ENCODE data around the gene EMILIN3. TPM values are rescaled to one million over a fixed set of nuclear protein-coding genes. Genes with fewer than 3 reads are reported as not detected.

EMILIN3 gene
- total RNA-seq, 1 donor from 2014 or later, result 2.1 TPM

DNA sequence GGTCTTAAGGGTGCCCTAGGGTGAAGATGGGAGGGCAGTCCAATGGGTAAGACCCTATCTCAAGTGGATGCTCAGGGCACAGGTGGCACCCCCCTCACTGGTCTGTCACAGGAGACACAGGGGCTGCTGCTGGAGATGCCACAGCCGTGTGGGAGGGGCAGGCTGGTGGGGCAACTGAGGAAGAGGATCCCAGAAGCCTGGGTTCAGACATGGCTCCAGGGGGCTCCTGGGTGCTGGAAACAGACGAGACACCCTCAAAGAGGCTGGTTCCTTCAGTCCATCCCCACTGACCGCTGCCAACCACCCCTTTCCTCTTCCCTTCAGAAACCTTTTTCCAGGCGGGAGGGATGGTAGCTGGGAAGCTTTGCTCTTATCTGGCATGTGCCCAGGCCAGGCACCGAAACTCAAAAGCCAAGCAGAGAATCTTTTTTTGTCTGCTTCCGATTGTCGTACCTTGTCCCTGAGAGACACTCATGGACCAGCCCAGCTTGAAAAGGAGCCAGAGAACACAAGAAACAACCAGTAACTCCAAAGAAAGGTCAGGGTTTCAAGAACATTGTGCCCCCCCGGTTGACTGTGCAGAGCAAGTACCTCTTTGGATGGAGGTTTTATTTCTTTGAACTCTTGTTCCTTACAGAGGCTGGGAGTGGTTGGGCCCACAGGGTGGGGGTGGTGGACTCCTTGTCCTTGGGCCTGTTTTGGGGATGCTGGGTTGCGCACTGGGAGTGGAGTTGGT lies 28.5 kb upstream of the EMILIN3 start:
- Mint-ChIP-seq H3K9me3 (ENCODE audit: unreplicated experiment) (no peaks in the 10 kb centered on the region), H3K27ac (ENCODE audit: unreplicated experiment) (no peak overlapping the region)
- TF ChIP-seq, protein P1, sequence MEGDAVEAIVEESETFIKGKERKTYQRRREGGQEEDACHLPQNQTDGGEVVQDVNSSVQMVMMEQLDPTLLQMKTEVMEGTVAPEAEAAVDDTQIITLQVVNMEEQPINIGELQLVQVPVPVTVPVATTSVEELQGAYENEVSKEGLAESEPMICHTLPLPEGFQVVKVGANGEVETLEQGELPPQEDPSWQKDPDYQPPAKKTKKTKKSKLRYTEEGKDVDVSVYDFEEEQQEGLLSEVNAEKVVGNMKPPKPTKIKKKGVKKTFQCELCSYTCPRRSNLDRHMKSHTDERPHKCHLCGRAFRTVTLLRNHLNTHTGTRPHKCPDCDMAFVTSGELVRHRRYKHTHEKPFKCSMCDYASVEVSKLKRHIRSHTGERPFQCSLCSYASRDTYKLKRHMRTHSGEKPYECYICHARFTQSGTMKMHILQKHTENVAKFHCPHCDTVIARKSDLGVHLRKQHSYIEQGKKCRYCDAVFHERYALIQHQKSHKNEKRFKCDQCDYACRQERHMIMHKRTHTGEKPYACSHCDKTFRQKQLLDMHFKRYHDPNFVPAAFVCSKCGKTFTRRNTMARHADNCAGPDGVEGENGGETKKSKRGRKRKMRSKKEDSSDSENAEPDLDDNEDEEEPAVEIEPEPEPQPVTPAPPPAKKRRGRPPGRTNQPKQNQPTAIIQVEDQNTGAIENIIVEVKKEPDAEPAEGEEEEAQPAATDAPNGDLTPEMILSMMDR (IDR thresholded peaks at IDR 0.05), result no peak

DNA sequence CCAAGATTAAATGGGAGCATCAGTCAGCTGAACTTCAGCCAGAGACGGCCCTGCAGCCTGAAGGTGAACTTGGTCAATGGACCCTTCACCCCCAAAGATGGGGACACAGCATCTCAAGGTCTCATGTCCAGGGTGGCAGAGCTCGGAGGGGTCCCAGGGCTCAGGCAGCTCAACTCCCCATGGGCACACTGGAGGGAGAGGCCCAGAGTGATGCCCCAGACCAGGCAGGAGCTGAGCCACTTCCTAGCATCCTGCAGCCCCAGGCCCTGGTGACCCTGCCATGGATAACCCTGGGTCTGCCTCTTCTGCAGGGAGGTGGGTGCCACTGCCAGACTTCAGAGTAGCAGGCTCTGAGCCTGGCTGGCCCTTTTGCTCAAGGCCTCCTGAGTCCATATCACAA lies 27.5 kb upstream of the EMILIN3 start:
- Mint-ChIP-seq H3K27me3 (ENCODE audit: unreplicated experiment) (no peaks in the 10 kb centered on the region), H3K36me3 (ENCODE audit: unreplicated experiment) (no peaks in the 10 kb centered on the region), H3K4me3 (ENCODE audit: unreplicated experiment) (no peak overlapping the region), H3K27ac (ENCODE audit: unreplicated experiment) (no peak overlapping the region), H3K4me1 (ENCODE audit: unreplicated experiment) (peaks cover 16% of the 10 kb centered on the region), H3K9me3 (ENCODE audit: unreplicated experiment) (no peaks in the 10 kb centered on the region)
- no peak for DNase-seq (ENCODE audit: extremely low spot score, unreplicated experiment)
- TF ChIP-seq, protein P1 (IDR thresholded peaks at IDR 0.05), result no peak

More for the DNA sequence above, 28.5 kb upstream of the EMILIN3 start:
- Mint-ChIP-seq H3K36me3 (ENCODE audit: unreplicated experiment) (no peaks in the 10 kb centered on the region), H3K4me1 (ENCODE audit: unreplicated experiment) (peaks cover 16% of the 10 kb centered on the region), H3K27me3 (ENCODE audit: unreplicated experiment) (no peaks in the 10 kb centered on the region), H3K4me3 (ENCODE audit: unreplicated experiment) (no peak overlapping the region)
- DNase-seq (ENCODE audit: extremely low spot score, unreplicated experiment), result no peak

DNA sequence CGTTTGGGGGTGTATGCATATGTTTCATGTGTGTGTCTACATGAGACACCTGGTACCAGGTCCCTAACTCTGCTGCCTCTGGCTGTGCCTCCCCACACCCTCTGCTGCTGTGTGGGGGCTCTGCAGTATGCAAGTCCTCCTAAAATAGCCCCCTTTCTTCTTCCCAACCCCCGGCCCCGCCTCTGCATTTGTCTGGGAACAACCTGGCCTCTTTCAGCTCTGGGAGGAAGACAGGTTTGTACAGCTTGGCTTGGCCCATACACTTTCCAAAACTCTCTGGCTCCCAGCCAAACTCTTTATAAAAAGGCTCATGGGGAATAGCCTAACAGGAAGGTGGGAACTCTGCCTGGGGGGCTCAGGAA lies 27.1 kb upstream of the EMILIN3 start:
- TF ChIP-seq, protein P1 (IDR thresholded peaks at IDR 0.05), result no peak
- no peak for DNase-seq (ENCODE audit: extremely low spot score, unreplicated experiment)
- no peaks in the 10 kb centered on the region for H3K9me3 Mint-ChIP-seq (ENCODE audit: unreplicated experiment)
- H3K4me1 Mint-ChIP-seq (ENCODE audit: unreplicated experiment), result peaks cover 16% of the 10 kb centered on the region
- H3K27ac Mint-ChIP-seq (ENCODE audit: unreplicated experiment), result no peak overlapping the region
- H3K36me3 Mint-ChIP-seq (ENCODE audit: unreplicated experiment), result no peaks in the 10 kb centered on the region
- no peak overlapping the region for H3K4me3 Mint-ChIP-seq (ENCODE audit: unreplicated experiment)
- H3K27me3 Mint-ChIP-seq (ENCODE audit: unreplicated experiment), result no peaks in the 10 kb centered on the region

DNA sequence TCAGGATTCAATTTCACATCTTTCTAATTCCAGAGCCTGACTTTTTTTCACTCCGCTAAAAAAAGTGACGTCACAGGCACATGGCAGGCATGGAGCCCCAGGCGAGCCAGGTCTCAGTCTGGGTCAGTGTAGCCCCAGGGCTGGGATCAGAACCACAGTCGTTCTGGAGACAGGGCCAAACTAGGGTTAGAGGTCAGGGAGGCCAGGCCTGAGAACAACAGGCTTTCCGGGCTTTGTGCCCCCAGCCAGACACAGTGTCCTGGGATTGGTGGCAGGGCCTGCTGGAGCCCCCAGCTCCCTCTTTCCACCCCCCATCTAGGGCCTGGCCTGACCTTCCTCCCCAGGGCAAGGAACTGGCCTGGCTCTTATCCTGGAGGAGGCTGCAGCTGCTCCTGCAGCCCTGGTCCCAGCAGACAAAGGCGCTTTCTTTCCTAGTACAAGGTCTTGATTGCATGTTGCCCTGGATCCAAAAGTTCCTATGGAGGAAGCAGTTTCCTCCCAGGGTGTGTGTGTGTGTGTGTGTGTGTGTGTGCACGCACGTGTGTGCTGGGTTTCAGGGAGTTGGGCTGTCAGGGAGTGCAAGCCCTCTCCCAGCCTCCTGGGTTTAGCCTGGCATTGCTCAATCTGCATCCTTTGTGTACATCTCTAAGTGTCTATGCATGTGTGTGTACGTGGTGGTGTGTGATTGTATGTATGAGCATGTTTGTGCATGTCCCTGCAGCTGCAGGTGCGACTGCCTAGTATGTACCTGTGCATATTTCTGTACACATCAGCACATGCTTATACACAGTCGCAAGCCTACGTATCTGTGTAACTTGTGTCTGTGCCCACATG lies 26.5 kb upstream of the EMILIN3 start:
- DNase-seq (ENCODE audit: extremely low spot score, unreplicated experiment), result no peak
- H3K27ac Mint-ChIP-seq (ENCODE audit: unreplicated experiment), result no peak overlapping the region
- no peaks in the 10 kb centered on the region for H3K36me3 Mint-ChIP-seq (ENCODE audit: unreplicated experiment)
- TF ChIP-seq, protein P1 (IDR thresholded peaks at IDR 0.05), result no peak
- H3K4me1 Mint-ChIP-seq (ENCODE audit: unreplicated experiment), result peaks cover 17% of the 10 kb centered on the region
- H3K9me3 Mint-ChIP-seq (ENCODE audit: unreplicated experiment), result no peaks in the 10 kb centered on the region
- no peaks in the 10 kb centered on the region for H3K27me3 Mint-ChIP-seq (ENCODE audit: unreplicated experiment)
- H3K4me3 Mint-ChIP-seq (ENCODE audit: unreplicated experiment), result no peak overlapping the region

DNA sequence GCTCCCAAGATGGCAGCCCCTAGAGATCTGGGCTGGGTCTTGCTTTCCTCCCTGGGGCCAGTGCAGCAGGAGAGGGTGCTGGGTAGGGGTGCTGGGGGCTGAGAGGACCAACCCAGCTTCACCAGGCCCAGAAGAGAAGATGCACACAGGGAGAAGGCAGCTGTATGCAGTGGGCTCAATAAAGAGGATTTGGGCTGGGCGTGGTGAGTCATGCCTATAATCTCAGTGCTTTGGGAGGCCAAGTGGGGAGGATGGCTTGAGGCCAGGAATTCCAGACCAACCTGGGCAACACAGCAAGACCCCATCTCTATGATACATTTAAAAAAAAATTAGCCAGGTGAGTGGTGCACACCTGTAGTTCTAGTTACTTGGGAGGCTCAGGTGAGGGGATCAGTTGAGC lies 25.7 kb upstream of the EMILIN3 start:
- no peak overlapping the region for H3K4me3 Mint-ChIP-seq (ENCODE audit: unreplicated experiment)
- TF ChIP-seq, protein P1 (IDR thresholded peaks at IDR 0.05), result no peak
- peaks cover 25% of the 10 kb centered on the region for H3K4me1 Mint-ChIP-seq (ENCODE audit: unreplicated experiment)
- H3K27me3 Mint-ChIP-seq (ENCODE audit: unreplicated experiment), result no peaks in the 10 kb centered on the region
- no peak for DNase-seq (ENCODE audit: extremely low spot score, unreplicated experiment)
- no peak overlapping the region for H3K27ac Mint-ChIP-seq (ENCODE audit: unreplicated experiment)
- H3K9me3 Mint-ChIP-seq (ENCODE audit: unreplicated experiment), result no peaks in the 10 kb centered on the region
- no peaks in the 10 kb centered on the region for H3K36me3 Mint-ChIP-seq (ENCODE audit: unreplicated experiment)

Data from osteocyte (in vitro differentiated cells).